Panc1 (cell line): Measurements from ENCODE around the gene MCU. TPM values are rescaled to one million over a fixed set of nuclear protein-coding genes. Genes with fewer than 3 reads are reported as not detected.

Source experiments
- ATAC-seq: fragments of 200-7000 bp; cut with Tn5 transposase; 2 replicates; pipeline ENCODE4 v1.9.1; 2020; ENCODE audit warnings: mild to moderate bottlenecking, moderate library complexity
- Bru-seq: library from RNA; stranded (reverse); fragments of 400-500 nt; gene quantifications from one replicate; lab custom pipeline; 2021; lab: Mats Ljungman, UMichigan
- BruChase-seq, 2 experiments: library from RNA; stranded (reverse); fragments of 400-500 nt; gene quantifications; one replicate each; lab custom pipeline; 2021; lab: Mats Ljungman, UMichigan
- BruUV-seq: library from RNA; stranded (reverse); fragments of 400-500 nt; replicated peaks from 2 replicates; lab custom pipeline; 2021; lab: Mats Ljungman, UMichigan
- CTCF ChIA-PET: fragments of 300-600 bp; sonication (Branson Sonifier 250); formaldehyde crosslinking; loops from one replicate; lab custom pipeline; 2022; ENCODE audit warnings: antibody characterized with exemption; lab: Charles Lee
- POLR2A ChIA-PET: fragments of 300-600 bp; sonication (Branson Sonifier 250); formaldehyde crosslinking; loops from one replicate; lab custom pipeline; 2022; ENCODE audit warnings: antibody characterized with exemption; lab: Charles Lee
- DNase-seq: peaks from one replicate; pipeline ENCODE4 v3.0.0-alpha.2; 2010; ENCODE audit warnings: low read depth, low spot score
- H3K27ac ChIP-seq: 2 replicates; pipeline ENCODE4 v1.5.1; 2011; ENCODE audit warnings: mild to moderate bottlenecking, low read length, inconsistent platforms
- H3K27me3 ChIP-seq: fragments of 200-500 bp; sonication (Bioruptor generic); 2 replicates; pipeline ENCODE4 v1.6.0; 2014; ENCODE audit warnings: low read length, inconsistent platforms; ENCODE audit not compliant: control insufficient read depth, insufficient read depth
- H3K36me3 ChIP-seq: fragments of 200-500 bp; sonication (Bioruptor generic); 2 replicates; pipeline ENCODE4 v1.5.1; 2014; ENCODE audit warnings: inconsistent platforms, mild to moderate bottlenecking, low read length, moderate library complexity; ENCODE audit not compliant: control insufficient read depth, insufficient read depth
- H3K4me1 ChIP-seq: 2 replicates; pipeline ENCODE4 v1.5.1; 2011; ENCODE audit warnings: inconsistent platforms, mild to moderate bottlenecking, low read length, moderate library complexity; ENCODE audit not compliant: control insufficient read depth, insufficient read depth
- H3K4me3 ChIP-seq, 2 experiments: 2 replicates each; pipeline ENCODE4 v1.5.1; 2011 to 2012; ENCODE audit warnings: low read depth in 2 of 2, low read length in 2 of 2, mild to moderate bottlenecking in 2 of 2, inconsistent platforms in 1 of 2, moderate library complexity in 1 of 2
- H3K9me3 ChIP-seq: fragments of 200-500 bp; sonication (Bioruptor generic); 2 replicates; pipeline ENCODE4 v1.5.1; 2014; ENCODE audit warnings: low read depth, mild to moderate bottlenecking, inconsistent platforms, low read length, moderate library complexity; ENCODE audit not compliant: control insufficient read depth, insufficient read depth
- POLR2AphosphoS5 ChIP-seq: IDR thresholded peaks from 2 replicates; pipeline ENCODE4 v1.6.1; 2012; ENCODE audit warnings: mild to moderate bottlenecking, low read depth, low read length, moderate library complexity
- SIN3A ChIP-seq: IDR thresholded peaks from 2 replicates; pipeline ENCODE4 v1.6.1; 2012; ENCODE audit warnings: low read depth, mild to moderate bottlenecking, low read length, moderate library complexity, borderline replicate concordance; ENCODE audit not compliant: insufficient read depth
- TCF7L2 ChIP-seq: IDR thresholded peaks from 2 replicates; pipeline ENCODE4 v1.6.1; 2011; ENCODE audit warnings: mild to moderate bottlenecking, low read depth, low read length, inconsistent platforms
- in situ Hi-C: cut with HindIII; loops from 2 replicates; pipeline ENCODE4 v1.10.0; 2016; ENCODE audit warnings: low sequenced_read_pairs, low pct_unique_long_range_greater_than_20kb
- intact Hi-C: fragments of 100-400 bp; cut with micrococcal nuclease; formaldehyde crosslinking; loops from one replicate; pipeline ENCODE4 v1.10.0; 2022; ENCODE audit not compliant: unreplicated experiment
- long read RNA-seq: library from polyadenylated mRNA; unstranded; transcript quantifications from one replicate; pipeline ENCODE4 v2.0.0, GENCODE V29; 2021; ENCODE audit not compliant: unreplicated experiment
- polyA plus RNA-seq: library from polyadenylated mRNA; unstranded; fragments of >200 nt; gene quantifications from one replicate; pipeline ENCODE4 v1.2.1, GENCODE V29; 2012; ENCODE audit warnings: missing spikeins; ENCODE audit not compliant: insufficient read length
- total RNA-seq: library from RNA; stranded (reverse); gene quantifications from one replicate; pipeline ENCODE4 v1.2.1, GENCODE V29; 2021; ENCODE audit not compliant: unreplicated experiment
- TF ChIP-seq, protein P1 (sequence below), 2 experiments: IDR thresholded peaks; 2 replicates each; pipeline ENCODE4 v1.6.1; 2011 to 2012; ENCODE audit warnings: low read depth in 2 of 2, control low read depth in 1 of 2, low read length in 1 of 2, mild to moderate bottlenecking in 1 of 2, moderate library complexity in 1 of 2; ENCODE audit not compliant: insufficient read depth in 1 of 2
- TF ChIP-seq, protein P2 (sequence below): fragments of 450-650 bp; IDR thresholded peaks from 2 replicates; pipeline ENCODE4 v1.5.1; 2017; ENCODE audit warnings: mild to moderate bottlenecking

The MCU gene, protein sequence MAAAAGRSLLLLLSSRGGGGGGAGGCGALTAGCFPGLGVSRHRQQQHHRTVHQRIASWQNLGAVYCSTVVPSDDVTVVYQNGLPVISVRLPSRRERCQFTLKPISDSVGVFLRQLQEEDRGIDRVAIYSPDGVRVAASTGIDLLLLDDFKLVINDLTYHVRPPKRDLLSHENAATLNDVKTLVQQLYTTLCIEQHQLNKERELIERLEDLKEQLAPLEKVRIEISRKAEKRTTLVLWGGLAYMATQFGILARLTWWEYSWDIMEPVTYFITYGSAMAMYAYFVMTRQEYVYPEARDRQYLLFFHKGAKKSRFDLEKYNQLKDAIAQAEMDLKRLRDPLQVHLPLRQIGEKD
- total RNA-seq (31.6 TPM), Bru-seq, nascent RNA (percentile 78 among the genes with signal in this experiment), BruChase-seq, experiment 1, labeled RNA remaining after a 2-hour chase (percentile 69 among the genes with signal in this experiment), BruChase-seq, experiment 2, labeled RNA remaining after a 6-hour chase (percentile 72 among the genes with signal in this experiment)
- 18.8 TPM for polyA plus RNA-seq
- long read RNA-seq, transcript MCU-202 (8 exons, 2,949 nt), result major isoform, 32 of 70 reads
- long read RNA-seq, partial matches to known transcripts, result 32 of 70 reads
- long read RNA-seq, other reads (novel, unspliced or antisense), result 6 of 70 reads

DNA sequence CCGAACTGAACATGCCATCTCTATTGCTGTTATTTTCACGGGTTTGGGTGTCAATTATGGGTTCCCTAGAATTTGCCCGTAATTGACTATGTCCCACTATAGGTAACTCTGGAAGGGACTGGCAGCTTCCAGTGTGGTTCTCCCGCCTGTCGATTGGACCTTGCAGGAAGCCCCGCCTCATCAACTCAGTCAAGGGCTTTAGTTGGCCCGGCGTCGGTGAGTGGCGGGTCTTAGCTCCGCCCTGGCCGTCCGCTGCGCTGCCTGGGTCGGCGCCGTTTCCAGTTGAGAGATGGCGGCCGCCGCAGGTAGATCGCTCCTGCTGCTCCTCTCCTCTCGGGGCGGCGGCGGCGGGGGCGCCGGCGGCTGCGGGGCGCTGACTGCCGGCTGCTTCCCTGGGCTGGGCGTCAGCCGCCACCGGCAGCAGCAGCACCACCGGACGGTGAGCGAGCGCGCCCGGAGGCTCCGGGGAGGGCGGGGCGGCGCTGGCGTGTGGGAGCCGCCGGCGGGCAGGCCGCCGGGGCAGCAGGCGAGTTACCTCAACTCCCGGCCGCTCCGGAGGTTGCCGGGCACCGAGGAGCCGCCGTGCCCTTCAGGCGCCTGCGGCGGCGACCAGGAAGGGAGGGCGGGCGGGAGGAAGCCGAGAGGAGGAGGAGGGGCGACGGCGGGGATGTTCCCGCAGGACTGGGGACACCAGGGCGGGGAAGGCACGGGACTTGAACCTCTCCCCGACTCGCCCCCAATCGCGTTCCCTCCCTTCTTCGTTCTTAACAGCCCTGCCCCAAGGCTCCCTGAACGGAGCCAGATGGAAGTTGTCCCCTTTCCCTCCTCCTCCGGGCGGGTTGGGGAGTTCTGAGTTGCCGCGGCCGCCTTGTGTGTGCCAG, at the start of gene MCU:
TSS of gene MCU (plus strand) at position 281 of the 881 bp plus-strand sequence. CDS start at position 290, 9 bp downstream.
- Histone ChIP-seq H3K4me3 (peak within 1 kb of the TSS; percentile 75 to 77), H3K27ac (peak within 1 kb of the TSS; percentile 73), H3K9me3 (no peaks in the 10 kb centered on the region), H3K4me1 (peaks cover 18% of the 10 kb centered on the region), H3K27me3 (no peaks in the 10 kb centered on the region), H3K36me3 (no peaks in the 10 kb centered on the region; the same call in 1 of the 2 replicates)
- POLR2A ChIA-PET, result interaction anchor here (0.6 to 0.9 kb wide), 4 partner anchors 10 to 570 kb away, joined by 3 to 13 read pairs (median 4); no protein-coding TSS in a partner anchor
- intact Hi-C loops, result no loop called here
- TF ChIP-seq, protein P1, sequence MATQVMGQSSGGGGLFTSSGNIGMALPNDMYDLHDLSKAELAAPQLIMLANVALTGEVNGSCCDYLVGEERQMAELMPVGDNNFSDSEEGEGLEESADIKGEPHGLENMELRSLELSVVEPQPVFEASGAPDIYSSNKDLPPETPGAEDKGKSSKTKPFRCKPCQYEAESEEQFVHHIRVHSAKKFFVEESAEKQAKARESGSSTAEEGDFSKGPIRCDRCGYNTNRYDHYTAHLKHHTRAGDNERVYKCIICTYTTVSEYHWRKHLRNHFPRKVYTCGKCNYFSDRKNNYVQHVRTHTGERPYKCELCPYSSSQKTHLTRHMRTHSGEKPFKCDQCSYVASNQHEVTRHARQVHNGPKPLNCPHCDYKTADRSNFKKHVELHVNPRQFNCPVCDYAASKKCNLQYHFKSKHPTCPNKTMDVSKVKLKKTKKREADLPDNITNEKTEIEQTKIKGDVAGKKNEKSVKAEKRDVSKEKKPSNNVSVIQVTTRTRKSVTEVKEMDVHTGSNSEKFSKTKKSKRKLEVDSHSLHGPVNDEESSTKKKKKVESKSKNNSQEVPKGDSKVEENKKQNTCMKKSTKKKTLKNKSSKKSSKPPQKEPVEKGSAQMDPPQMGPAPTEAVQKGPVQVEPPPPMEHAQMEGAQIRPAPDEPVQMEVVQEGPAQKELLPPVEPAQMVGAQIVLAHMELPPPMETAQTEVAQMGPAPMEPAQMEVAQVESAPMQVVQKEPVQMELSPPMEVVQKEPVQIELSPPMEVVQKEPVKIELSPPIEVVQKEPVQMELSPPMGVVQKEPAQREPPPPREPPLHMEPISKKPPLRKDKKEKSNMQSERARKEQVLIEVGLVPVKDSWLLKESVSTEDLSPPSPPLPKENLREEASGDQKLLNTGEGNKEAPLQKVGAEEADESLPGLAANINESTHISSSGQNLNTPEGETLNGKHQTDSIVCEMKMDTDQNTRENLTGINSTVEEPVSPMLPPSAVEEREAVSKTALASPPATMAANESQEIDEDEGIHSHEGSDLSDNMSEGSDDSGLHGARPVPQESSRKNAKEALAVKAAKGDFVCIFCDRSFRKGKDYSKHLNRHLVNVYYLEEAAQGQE (IDR thresholded peaks at IDR 0.05; ENCODE audit: insufficient read depth in 1 of 2, low read depth in 2 of 2, low read length in 1 of 2), result peak in 1 of 2 experiments; percentile 33; a peak in 1 of 4 replicates
- TF ChIP-seq POLR2AphosphoS5 (peak; percentile 68; the same call in 1 of the 2 replicates), SIN3A (0 out of 2 replicates have a peak, but pooled peaks have one; percentile 65)
- TF ChIP-seq, protein P2, sequence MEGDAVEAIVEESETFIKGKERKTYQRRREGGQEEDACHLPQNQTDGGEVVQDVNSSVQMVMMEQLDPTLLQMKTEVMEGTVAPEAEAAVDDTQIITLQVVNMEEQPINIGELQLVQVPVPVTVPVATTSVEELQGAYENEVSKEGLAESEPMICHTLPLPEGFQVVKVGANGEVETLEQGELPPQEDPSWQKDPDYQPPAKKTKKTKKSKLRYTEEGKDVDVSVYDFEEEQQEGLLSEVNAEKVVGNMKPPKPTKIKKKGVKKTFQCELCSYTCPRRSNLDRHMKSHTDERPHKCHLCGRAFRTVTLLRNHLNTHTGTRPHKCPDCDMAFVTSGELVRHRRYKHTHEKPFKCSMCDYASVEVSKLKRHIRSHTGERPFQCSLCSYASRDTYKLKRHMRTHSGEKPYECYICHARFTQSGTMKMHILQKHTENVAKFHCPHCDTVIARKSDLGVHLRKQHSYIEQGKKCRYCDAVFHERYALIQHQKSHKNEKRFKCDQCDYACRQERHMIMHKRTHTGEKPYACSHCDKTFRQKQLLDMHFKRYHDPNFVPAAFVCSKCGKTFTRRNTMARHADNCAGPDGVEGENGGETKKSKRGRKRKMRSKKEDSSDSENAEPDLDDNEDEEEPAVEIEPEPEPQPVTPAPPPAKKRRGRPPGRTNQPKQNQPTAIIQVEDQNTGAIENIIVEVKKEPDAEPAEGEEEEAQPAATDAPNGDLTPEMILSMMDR, result no peak
- DNase-seq (peak; percentile 77), ATAC-seq (peak; percentile 99)
- CTCF ChIA-PET, result interaction anchor here (0.6 to 1.7 kb wide), 3 partner anchors 80 to 318 kb away, joined by 4 to 14 read pairs (median 5); no protein-coding TSS in a partner anchor
- in situ Hi-C loops, result no loop called here
- BruUV-seq, result no TSS peak

DNA sequence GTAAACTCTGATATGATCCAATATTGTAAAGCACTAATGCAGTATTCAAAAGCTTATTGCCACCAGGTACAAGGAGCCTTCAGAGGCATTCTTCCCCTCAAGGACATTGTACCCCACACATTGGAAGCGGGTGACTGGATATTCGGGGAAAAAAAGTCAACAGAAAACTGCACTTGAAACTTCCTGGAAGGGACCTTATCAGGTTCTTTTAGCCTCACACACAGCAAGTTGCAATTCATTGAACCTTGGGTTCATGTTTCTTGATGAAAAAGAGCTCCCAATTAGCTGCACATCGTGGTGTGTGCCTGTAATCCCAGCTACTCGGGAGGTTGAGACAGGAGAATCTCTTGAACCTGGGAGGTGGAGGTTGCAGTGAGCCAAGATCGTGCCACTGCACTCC, 49.6 kb upstream of the MCU start:
- intact Hi-C loops, result no loop called here
- Histone ChIP-seq H3K36me3 (no peaks in the 10 kb centered on the region), H3K27ac (no peak overlapping the region), H3K4me3 (no peak overlapping the region), H3K9me3 (no peaks in the 10 kb centered on the region), H3K4me1 (no peaks in the 10 kb centered on the region), H3K27me3 (no peaks in the 10 kb centered on the region; the same call in 1 of the 2 replicates)
- CTCF ChIA-PET, result no interaction called here
- DNase-seq (no peak), ATAC-seq (no peak)
- POLR2A ChIA-PET, result no interaction called here
- in situ Hi-C loops, result no loop called here
- TF ChIP-seq TCF7L2 (no peak), POLR2AphosphoS5 (no peak), SIN3A (no peak)
- TF ChIP-seq, protein P1 (IDR thresholded peaks at IDR 0.05; ENCODE audit: insufficient read depth in 1 of 2, low read depth in 2 of 2, low read length in 1 of 2), result no peak
- TF ChIP-seq, protein P2, result no peak
- BruUV-seq, result no TSS peak
